ENCODE data around the gene SGK2.
A peak's percentile ranks its signal among the peaks of the same experiment; 100 is the strongest.

Gene SGK2

DNA sequence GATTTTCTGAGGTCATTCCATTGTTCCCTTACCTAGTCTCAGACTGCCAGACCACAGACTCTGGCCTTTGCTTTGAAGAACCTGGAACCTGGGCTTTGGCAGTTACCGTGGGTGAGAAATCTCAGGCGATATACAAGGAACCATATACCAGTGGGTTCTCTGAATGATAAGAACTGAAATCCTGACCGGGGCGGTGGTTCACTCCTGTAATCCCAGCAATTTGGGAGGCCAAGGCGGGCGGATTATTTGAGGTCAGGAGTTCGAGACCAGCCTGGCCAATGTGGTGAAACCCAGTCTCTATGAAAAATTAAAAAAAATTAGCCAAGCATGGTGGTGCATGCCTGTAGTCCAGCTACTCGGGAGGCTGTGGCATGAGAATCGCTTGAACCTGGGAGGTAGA lies 14.3 kb upstream of the SGK2 start:
- H3K4me3 ChIP-seq (ENCODE audit: low read length) = no peak overlapping the region
- no peak for TF ChIP-seq EZH2phosphoT487 (IDR thresholded peaks at IDR 0.05; ENCODE audit: borderline replicate concordance, low read length)
- TF ChIP-seq, protein P1, sequence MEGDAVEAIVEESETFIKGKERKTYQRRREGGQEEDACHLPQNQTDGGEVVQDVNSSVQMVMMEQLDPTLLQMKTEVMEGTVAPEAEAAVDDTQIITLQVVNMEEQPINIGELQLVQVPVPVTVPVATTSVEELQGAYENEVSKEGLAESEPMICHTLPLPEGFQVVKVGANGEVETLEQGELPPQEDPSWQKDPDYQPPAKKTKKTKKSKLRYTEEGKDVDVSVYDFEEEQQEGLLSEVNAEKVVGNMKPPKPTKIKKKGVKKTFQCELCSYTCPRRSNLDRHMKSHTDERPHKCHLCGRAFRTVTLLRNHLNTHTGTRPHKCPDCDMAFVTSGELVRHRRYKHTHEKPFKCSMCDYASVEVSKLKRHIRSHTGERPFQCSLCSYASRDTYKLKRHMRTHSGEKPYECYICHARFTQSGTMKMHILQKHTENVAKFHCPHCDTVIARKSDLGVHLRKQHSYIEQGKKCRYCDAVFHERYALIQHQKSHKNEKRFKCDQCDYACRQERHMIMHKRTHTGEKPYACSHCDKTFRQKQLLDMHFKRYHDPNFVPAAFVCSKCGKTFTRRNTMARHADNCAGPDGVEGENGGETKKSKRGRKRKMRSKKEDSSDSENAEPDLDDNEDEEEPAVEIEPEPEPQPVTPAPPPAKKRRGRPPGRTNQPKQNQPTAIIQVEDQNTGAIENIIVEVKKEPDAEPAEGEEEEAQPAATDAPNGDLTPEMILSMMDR (IDR thresholded peaks at IDR 0.05; ENCODE audit: low read depth, low read length, poor library complexity, severe bottlenecking) = no peak
- H3K36me3 ChIP-seq (ENCODE audit: control insufficient read depth, low read length) = no peaks in the 10 kb centered on the region

DNA sequence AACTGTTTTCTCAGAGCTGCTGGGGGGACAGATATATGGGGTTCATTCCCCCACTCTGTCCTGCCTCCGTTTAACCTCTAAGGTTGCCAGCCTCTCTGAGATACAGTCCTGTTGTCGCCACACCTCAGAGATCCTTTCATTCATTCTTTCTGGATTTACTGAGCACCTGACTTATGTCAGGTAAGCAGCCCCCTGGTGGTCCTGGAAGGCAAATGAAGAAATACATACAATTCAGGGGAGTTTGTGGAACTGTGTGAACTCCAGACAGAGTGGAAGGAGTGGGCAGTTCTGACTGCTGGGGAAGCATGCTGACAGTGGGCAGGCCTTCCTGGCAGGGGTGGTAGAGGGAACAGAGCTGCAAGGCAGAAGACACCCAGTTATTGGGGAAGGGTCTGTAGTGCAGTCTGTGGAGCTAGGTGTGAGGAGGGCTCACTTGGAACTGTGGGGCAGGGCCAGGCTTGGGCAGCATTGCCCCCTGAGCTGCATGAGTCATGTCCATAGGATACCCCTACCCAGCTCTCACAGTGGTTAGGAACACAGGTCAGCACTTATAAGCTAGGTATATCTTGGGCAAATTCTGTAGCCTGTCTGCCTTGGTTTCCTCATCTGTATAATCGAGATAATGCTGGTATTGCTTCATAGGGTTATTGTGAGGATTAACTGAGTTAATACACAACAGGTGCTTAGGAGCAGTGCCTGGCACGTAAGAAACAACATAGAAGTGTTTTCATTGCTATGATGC lies 12.8 kb upstream of the SGK2 start:
- Histone ChIP-seq H3K79me2 (ENCODE audit: control insufficient read depth, low read length) (no peaks in the 10 kb centered on the region), H4K20me1 (ENCODE audit: control insufficient read depth, insufficient read depth, low read depth, low read length) (no peaks in the 10 kb centered on the region), H3K27me3 (ENCODE audit: control insufficient read depth, low read length) (no peaks in the 10 kb centered on the region), H3K4me3 (ENCODE audit: low read length) (no peak overlapping the region), H3K36me3 (ENCODE audit: control insufficient read depth, low read length) (no peaks in the 10 kb centered on the region), H3K4me2 (ENCODE audit: low read length) (no peak overlapping the region), H3K9me3 (ENCODE audit: control insufficient read depth, insufficient read depth, low read length) (no peaks in the 10 kb centered on the region), H3K4me1 (ENCODE audit: control insufficient read depth, low read length) (no peaks in the 10 kb centered on the region), H3K9me2 (replicated peaks; ENCODE audit: control insufficient read depth, low read length) (no peaks in the 10 kb centered on the region), H3F3A (ENCODE audit: control insufficient read depth, insufficient read depth) (no peaks in the 10 kb centered on the region), H3K27ac (ENCODE audit: low read depth, low read length) (no peak overlapping the region)
- no peak for TF ChIP-seq EZH2phosphoT487 (IDR thresholded peaks at IDR 0.05; ENCODE audit: borderline replicate concordance, low read length)
- TF ChIP-seq, protein P1 (IDR thresholded peaks at IDR 0.05; ENCODE audit: low read depth, low read length, poor library complexity, severe bottlenecking) = peak; percentile 37

More for the DNA sequence above, 14.3 kb upstream of the SGK2 start:
- Histone ChIP-seq H4K20me1 (ENCODE audit: control insufficient read depth, insufficient read depth, low read depth, low read length) (no peaks in the 10 kb centered on the region), H3K27ac (ENCODE audit: low read depth, low read length) (no peak overlapping the region), H3F3A (ENCODE audit: control insufficient read depth, insufficient read depth) (no peaks in the 10 kb centered on the region), H3K27me3 (ENCODE audit: control insufficient read depth, low read length) (no peaks in the 10 kb centered on the region), H3K9me2 (replicated peaks; ENCODE audit: control insufficient read depth, low read length) (no peaks in the 10 kb centered on the region), H3K79me2 (ENCODE audit: control insufficient read depth, low read length) (no peaks in the 10 kb centered on the region), H3K4me2 (ENCODE audit: low read length) (no peak overlapping the region), H3K9me3 (ENCODE audit: control insufficient read depth, insufficient read depth, low read length) (no peaks in the 10 kb centered on the region), H3K4me1 (ENCODE audit: control insufficient read depth, low read length) (no peaks in the 10 kb centered on the region)

DNA sequence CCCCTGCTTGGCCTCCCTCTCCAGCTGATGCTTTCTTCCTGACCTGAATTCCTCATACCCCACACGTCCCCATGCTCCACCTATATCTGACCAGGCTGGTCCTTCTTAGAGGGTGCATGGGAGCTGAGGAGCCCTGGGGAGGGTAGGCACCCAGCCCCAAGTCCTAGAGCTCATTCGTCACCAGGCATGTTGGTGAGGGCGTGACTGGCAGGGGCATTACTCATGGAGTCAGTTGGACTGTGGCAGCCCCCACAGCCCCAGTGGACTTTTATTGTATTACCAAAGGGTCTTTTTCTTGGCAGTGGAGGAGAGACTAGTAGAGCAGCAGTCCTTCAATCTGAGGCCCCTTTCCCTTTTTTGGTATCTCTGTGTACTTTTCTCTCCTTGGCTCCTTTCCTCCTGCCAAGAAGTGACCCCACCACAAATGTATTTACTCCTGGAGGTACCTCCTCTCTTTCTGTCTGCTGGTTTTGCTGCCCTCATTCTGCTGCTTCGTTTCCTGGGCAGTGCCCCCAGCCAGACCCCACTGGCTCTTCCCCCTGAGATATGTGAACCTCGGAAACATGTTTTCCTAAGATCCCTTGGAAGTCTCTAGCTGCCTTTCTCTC lies 10.4 kb upstream of the SGK2 start:
- H3K9me3 ChIP-seq (ENCODE audit: control insufficient read depth, insufficient read depth, low read length) = no peaks in the 10 kb centered on the region
- H3K36me3 ChIP-seq (ENCODE audit: control insufficient read depth, low read length) = no peaks in the 10 kb centered on the region
- no peak overlapping the region for H3K4me3 ChIP-seq (ENCODE audit: low read length)
- H3K27me3 ChIP-seq (ENCODE audit: control insufficient read depth, low read length) = no peaks in the 10 kb centered on the region
- no peak overlapping the region for H3K4me2 ChIP-seq (ENCODE audit: low read length)
- H3F3A ChIP-seq (ENCODE audit: control insufficient read depth, insufficient read depth) = no peaks in the 10 kb centered on the region
- H3K9me2 ChIP-seq (replicated peaks; ENCODE audit: control insufficient read depth, low read length) = no peaks in the 10 kb centered on the region
- no peaks in the 10 kb centered on the region for H3K4me1 ChIP-seq (ENCODE audit: control insufficient read depth, low read length)
- no peaks in the 10 kb centered on the region for H4K20me1 ChIP-seq (ENCODE audit: control insufficient read depth, insufficient read depth, low read depth, low read length)
- no peaks in the 10 kb centered on the region for H3K79me2 ChIP-seq (ENCODE audit: control insufficient read depth, low read length)
- no peak for TF ChIP-seq EZH2phosphoT487 (IDR thresholded peaks at IDR 0.05; ENCODE audit: borderline replicate concordance, low read length)
- TF ChIP-seq, protein P1 (IDR thresholded peaks at IDR 0.05; ENCODE audit: low read depth, low read length, poor library complexity, severe bottlenecking) = no peak
- no peak overlapping the region for H3K27ac ChIP-seq (ENCODE audit: low read depth, low read length)

Measured in DOHH2 (cell line).